HUES48 (cell line): ENCODE results near the gene ANKFY1.

ENCODE experiments used
- H3K27ac ChIP-seq: one replicate; pipeline ENCODE4 v1.7.0; 2013; ENCODE audit warnings: low read depth, low read length, inconsistent platforms
- H3K27me3 ChIP-seq: 2 replicates; pipeline ENCODE4 v1.6.1; 2013; ENCODE audit warnings: mild to moderate bottlenecking, low read length; ENCODE audit not compliant: control insufficient read depth, insufficient read depth
- H3K36me3 ChIP-seq: 2 replicates; pipeline ENCODE4 v1.6.1; 2013; ENCODE audit warnings: low read length; ENCODE audit not compliant: control insufficient read depth, insufficient read depth
- H3K4me1 ChIP-seq: 2 replicates; pipeline ENCODE4 v1.6.1; 2013; ENCODE audit warnings: mild to moderate bottlenecking, low read length; ENCODE audit not compliant: control insufficient read depth, insufficient read depth
- H3K4me3 ChIP-seq: 2 replicates; pipeline ENCODE4 v1.5.1; 2013; ENCODE audit warnings: mild to moderate bottlenecking, low read depth, low read length
- H3K9ac ChIP-seq: 2 replicates; pipeline ENCODE4 v1.6.1; 2013; ENCODE audit warnings: mild to moderate bottlenecking, low read depth, low read length, moderate library complexity
- H3K9me3 ChIP-seq: 2 replicates; pipeline ENCODE4 v1.6.1; 2013; ENCODE audit warnings: low read length; ENCODE audit not compliant: control insufficient read depth, insufficient read depth

Gene ANKFY1

GRCh38 chr17:4178651-4179050 lies 85.1 kb downstream of the ANKFY1 start:
- Histone ChIP-seq H3K4me1 (no peaks in the 10 kb centered on the region), H3K9me3 (no peaks in the 10 kb centered on the region), H3K4me3 (no peak overlapping the region), H3K27me3 (no peaks in the 10 kb centered on the region), H3K9ac (no peak overlapping the region), H3K36me3 (peaks cover 94% of the 10 kb centered on the region), H3K27ac (no peak overlapping the region)

- Histone ChIP-seq H3K36me3 (peaks cover 94% of the 10 kb centered on the region), H3K27me3 (no peaks in the 10 kb centered on the region), H3K27ac (no peak overlapping the region), H3K4me3 (no peak overlapping the region), H3K4me1 (no peaks in the 10 kb centered on the region), H3K9me3 (no peaks in the 10 kb centered on the region), H3K9ac (no peak overlapping the region)
Observed at GRCh38 chr17:4177806-4178205, 86.0 kb downstream of the ANKFY1 start.

- no peaks in the 10 kb centered on the region for H3K27me3 ChIP-seq
Observed at GRCh38 chr17:4176808-4177472, 86.8 kb downstream of the ANKFY1 start.

GRCh38 chr17:4175921-4176807 lies 87.6 kb downstream of the ANKFY1 start:
- Histone ChIP-seq H3K27me3 (no peaks in the 10 kb centered on the region), H3K27ac (no peak overlapping the region), H3K4me3 (no peak overlapping the region), H3K9me3 (no peaks in the 10 kb centered on the region), H3K4me1 (no peaks in the 10 kb centered on the region), H3K36me3 (peaks cover 95% of the 10 kb centered on the region), H3K9ac (no peak overlapping the region; the same call in 1 of the 2 replicates)

More at GRCh38 chr17:4176808-4177472, 86.8 kb downstream of the ANKFY1 start:
- Histone ChIP-seq H3K27ac (no peak overlapping the region), H3K9ac (no peak overlapping the region), H3K4me1 (no peaks in the 10 kb centered on the region), H3K36me3 (peaks cover 95% of the 10 kb centered on the region), H3K4me3 (no peak overlapping the region), H3K9me3 (no peaks in the 10 kb centered on the region)

- Histone ChIP-seq H3K9me3 (no peaks in the 10 kb centered on the region), H3K4me1 (no peaks in the 10 kb centered on the region), H3K9ac (no peak overlapping the region), H3K4me3 (no peak overlapping the region), H3K36me3 (peaks cover 97% of the 10 kb centered on the region), H3K27ac (no peak overlapping the region), H3K27me3 (no peaks in the 10 kb centered on the region)
Observed at GRCh38 chr17:4174556-4174955, 89.2 kb downstream of the ANKFY1 start.

GRCh38 chr17:4173781-4174180 lies 90.0 kb downstream of the ANKFY1 start:
- H3K4me3 ChIP-seq: no peak overlapping the region
- no peak overlapping the region for H3K27ac ChIP-seq
- H3K9me3 ChIP-seq: no peaks in the 10 kb centered on the region
- H3K27me3 ChIP-seq: no peaks in the 10 kb centered on the region
- peaks cover 97% of the 10 kb centered on the region for H3K36me3 ChIP-seq
- H3K9ac ChIP-seq: no peak overlapping the region
- H3K4me1 ChIP-seq: no peaks in the 10 kb centered on the region

GRCh38 chr17:4172356-4172755 lies 91.4 kb downstream of the ANKFY1 start:
- Histone ChIP-seq H3K27ac (no peak overlapping the region), H3K36me3 (peaks cover 95% of the 10 kb centered on the region), H3K4me1 (no peaks in the 10 kb centered on the region), H3K4me3 (no peak overlapping the region), H3K9me3 (no peaks in the 10 kb centered on the region), H3K27me3 (no peaks in the 10 kb centered on the region), H3K9ac (no peak overlapping the region)

- Histone ChIP-seq H3K27me3 (no peaks in the 10 kb centered on the region), H3K4me1 (no peaks in the 10 kb centered on the region), H3K9me3 (no peaks in the 10 kb centered on the region), H3K4me3 (no peak overlapping the region), H3K36me3 (peaks cover 95% of the 10 kb centered on the region), H3K9ac (no peak overlapping the region), H3K27ac (no peak overlapping the region)
Observed at GRCh38 chr17:4170639-4171280, 93.0 kb downstream of the ANKFY1 start.

GRCh38 chr17:4167786-4168185 lies 96.0 kb downstream of the ANKFY1 start:
- peaks cover 85% of the 10 kb centered on the region for H3K36me3 ChIP-seq
- H3K4me1 ChIP-seq: no peaks in the 10 kb centered on the region
- H3K9ac ChIP-seq: no peak overlapping the region
- no peak overlapping the region for H3K27ac ChIP-seq
- H3K9me3 ChIP-seq: no peaks in the 10 kb centered on the region
- no peak overlapping the region for H3K4me3 ChIP-seq
- H3K27me3 ChIP-seq: no peaks in the 10 kb centered on the region

- H3K27me3 ChIP-seq: no peaks in the 10 kb centered on the region
- peaks cover 71% of the 10 kb centered on the region for H3K36me3 ChIP-seq
- H3K9ac ChIP-seq: no peak overlapping the region
- no peak overlapping the region for H3K4me3 ChIP-seq
- H3K27ac ChIP-seq: no peak overlapping the region
- H3K9me3 ChIP-seq: no peaks in the 10 kb centered on the region
- 0 out of 2 replicates have a peak, but pooled peaks cover 5% of the 10 kb centered on the region for H3K4me1 ChIP-seq
Observed at GRCh38 chr17:4166419-4166818, 97.4 kb downstream of the ANKFY1 start.
